ENCODE results near the gene CCDC54.
"Not testable (repeated sequence)": the region's sequence is repeated elsewhere in the genome, so short reads cannot be mapped to it uniquely, and the experiment has no call there.

CCDC54 gene

GRCh38 chr3:107377151-107377550 is at the start of gene CCDC54:
CCDC54 (plus strand) TSS chr3:107377439; CDS start chr3:107377588, 149 bp downstream.
- DNase-seq (ENCODE audit: low spot score), result no peak

GRCh38 chr3:107328069-107328468 is 49.2 kb upstream of the CCDC54 start:
- no peak for DNase-seq (ENCODE audit: low spot score)

- no peak for DNase-seq (ENCODE audit: low spot score)
Observed at GRCh38 chr3:107329088-107329487, 48.2 kb upstream of the CCDC54 start.

- DNase-seq (ENCODE audit: low spot score), result not testable (repeated sequence)
Observed at GRCh38 chr3:107339690-107340089, 37.5 kb upstream of the CCDC54 start.

GRCh38 chr3:107344722-107345121 is 32.5 kb upstream of the CCDC54 start:
- DNase-seq (ENCODE audit: low spot score), result no peak

- DNase-seq (ENCODE audit: low spot score), result no peak
Observed at GRCh38 chr3:107345822-107346405, 31.3 kb upstream of the CCDC54 start.

GRCh38 chr3:107346564-107346963 is 30.7 kb upstream of the CCDC54 start:
- DNase-seq (ENCODE audit: low spot score), result peak; percentile 35

- no peak for DNase-seq (ENCODE audit: low spot score)
Observed at GRCh38 chr3:107347751-107348150, 29.5 kb upstream of the CCDC54 start.

GRCh38 chr3:107356706-107357105 is 20.5 kb upstream of the CCDC54 start:
- no peak for DNase-seq (ENCODE audit: low spot score)

- DNase-seq (ENCODE audit: low spot score), result no peak
Observed at GRCh38 chr3:107361633-107362032, 15.6 kb upstream of the CCDC54 start.

GRCh38 chr3:107365051-107365450 is 12.2 kb upstream of the CCDC54 start:
- no peak for DNase-seq (ENCODE audit: low spot score)

- no peak for DNase-seq (ENCODE audit: low spot score)
Observed at GRCh38 chr3:107366766-107367165, 10.5 kb upstream of the CCDC54 start.

- DNase-seq (ENCODE audit: low spot score), result peak; percentile 21
Observed at GRCh38 chr3:107367353-107367752, 9.9 kb upstream of the CCDC54 start.

- no peak for DNase-seq (ENCODE audit: low spot score)
Observed at GRCh38 chr3:107368654-107369398, 8.4 kb upstream of the CCDC54 start.

- DNase-seq (ENCODE audit: low spot score), result no peak
Observed at GRCh38 chr3:107369791-107370190, 7.4 kb upstream of the CCDC54 start.

- DNase-seq (ENCODE audit: low spot score), result no peak
Observed at GRCh38 chr3:107370907-107371306, 6.3 kb upstream of the CCDC54 start.

GRCh38 chr3:107372506-107372905 is 4.7 kb upstream of the CCDC54 start:
- no peak for DNase-seq (ENCODE audit: low spot score)

- no peak for DNase-seq (ENCODE audit: low spot score)
Observed at GRCh38 chr3:107373896-107374295, 3.3 kb upstream of the CCDC54 start.

GRCh38 chr3:107375682-107376081 is 1.6 kb upstream of the CCDC54 start:
- no peak for DNase-seq (ENCODE audit: low spot score)

GRCh38 chr3:107382631-107383030 is 5.4 kb downstream of the CCDC54 start:
- no peak for DNase-seq (ENCODE audit: low spot score)

GRCh38 chr3:107384428-107384827 is 7.2 kb downstream of the CCDC54 start:
- DNase-seq (ENCODE audit: low spot score), result no peak

GRCh38 chr3:107384907-107385306 is 7.7 kb downstream of the CCDC54 start:
- no peak for DNase-seq (ENCODE audit: low spot score)

- no peak for DNase-seq (ENCODE audit: low spot score)
Observed at GRCh38 chr3:107387555-107387954, 10.3 kb downstream of the CCDC54 start.

Measured in activated CD4-positive, alpha-beta T cell treated with anti-CD3 and anti-CD28 coated beads, Interleukin-2, Interleukin-4, amounts not matched to agents 100 ng/mL and 50 ng/mL, durations not matched to agents 16 hours and 8 hours (primary cell).